Immature natural killer cell (primary cell): Measurements from ENCODE around the gene PRXL2A. TPM values are rescaled to one million over a fixed set of nuclear protein-coding genes. Genes with fewer than 3 reads are reported as not detected.
"Not testable (repeated sequence)": the region's sequence is repeated elsewhere in the genome, so short reads cannot be mapped to it uniquely, and the experiment has no call there.

Experiments used
- DNase-seq, 3 donors: peaks; one replicate each; pipeline ENCODE4 v3.0.0; 2022; ENCODE audit warnings: mixed read lengths in 1 of 3
- H3K27ac Mint-ChIP-seq, 6 donors: one replicate each; pipeline ENCODE4 v1.8.0; 2020; ENCODE audit warnings: mixed read lengths in 6 of 6, mild to moderate bottlenecking in 5 of 6, inconsistent platforms in 4 of 6, moderate library complexity in 3 of 6
- H3K27me3 Mint-ChIP-seq, 3 donors: one replicate each; pipeline ENCODE4 v1.8.0; 2020 to 2021; ENCODE audit warnings: low read depth in 3 of 3, mild to moderate bottlenecking in 3 of 3, mixed read lengths in 3 of 3, moderate library complexity in 3 of 3, inconsistent platforms in 1 of 3
- H3K36me3 Mint-ChIP-seq, 3 donors: one replicate each; pipeline ENCODE4 v1.8.0; 2020; ENCODE audit warnings: mixed read lengths in 3 of 3, inconsistent platforms in 2 of 3, mild to moderate bottlenecking in 2 of 3
- H3K4me1 Mint-ChIP-seq, 2 donors: one replicate each; pipeline ENCODE4 v1.8.0; 2020; ENCODE audit warnings: inconsistent platforms in 2 of 2, mild to moderate bottlenecking in 2 of 2, mixed read lengths in 2 of 2, moderate library complexity in 1 of 2
- H3K4me3 Mint-ChIP-seq, 5 donors: one replicate each; pipeline ENCODE4 v1.8.0; 2020; ENCODE audit warnings: mild to moderate bottlenecking in 5 of 5, mixed read lengths in 5 of 5, inconsistent platforms in 3 of 5, moderate library complexity in 3 of 5
- H3K9me3 Mint-ChIP-seq, 6 donors: one replicate each; pipeline ENCODE4 v1.8.0; 2020; ENCODE audit warnings: mild to moderate bottlenecking in 6 of 6, mixed read lengths in 6 of 6, inconsistent platforms in 4 of 6, moderate library complexity in 3 of 6
- polyA plus RNA-seq, 3 donors: library from polyadenylated mRNA; unstranded; fragments of 300-500 nt; fragmentation: Illumina TruSeq; gene quantifications; one replicate each; pipeline ENCODE4 v1.2.3, GENCODE V29; 2021

The PRXL2A gene
- 1 to 10 TPM; 3.9 to 6.3 (median 4.3) TPM for polyA plus RNA-seq

- peaks cover 8 to 16% of the 10 kb centered on the region in 2 donors for H3K4me1 Mint-ChIP-seq
- peak within 1 kb of the TSS; percentile 88 to 96 (median 92) for H3K4me3 Mint-ChIP-seq
- no peaks in the 10 kb centered on the region for H3K36me3 Mint-ChIP-seq
- no peaks in the 10 kb centered on the region for H3K9me3 Mint-ChIP-seq
- DNase-seq: peak; percentile 72 to 78 (median 73)
- peak within 1 kb of the TSS in 3 of 6 donors; percentile 72 to 82 (median 79) for H3K27ac Mint-ChIP-seq
- peaks cover 4 to 5% (median 5%) of the 10 kb centered on the region in 3 donors for H3K27me3 Mint-ChIP-seq
Measured at GRCh38 chr10:80408242-80409101, at the start of gene PRXL2A. Gene PRXL2A (plus strand): TSS chr10:80408551. CDS start chr10:80420468, 11,917 bp downstream.

- H3K27me3 Mint-ChIP-seq: peaks cover 11 to 13% (median 11%) of the 10 kb centered on the region in 3 donors
- not testable (repeated sequence) for H3K4me3 Mint-ChIP-seq, H3K4me1 Mint-ChIP-seq, H3K27ac Mint-ChIP-seq, H3K9me3 Mint-ChIP-seq, DNase-seq, H3K36me3 Mint-ChIP-seq
Measured at GRCh38 chr10:80358925-80359324, 49.4 kb upstream of the PRXL2A start.

- no peak overlapping the region for H3K4me3 Mint-ChIP-seq
- H3K27ac Mint-ChIP-seq: no peak overlapping the region
- no peak for DNase-seq
- no peaks in the 10 kb centered on the region for H3K9me3 Mint-ChIP-seq
- H3K4me1 Mint-ChIP-seq: peaks cover 5 to 10% of the 10 kb centered on the region in 2 donors
- no peaks in the 10 kb centered on the region for H3K36me3 Mint-ChIP-seq
- H3K27me3 Mint-ChIP-seq: peaks cover 11% of the 10 kb centered on the region in 3 donors
Measured at GRCh38 chr10:80359644-80360043, 48.7 kb upstream of the PRXL2A start.

GRCh38 chr10:80365510-80365909 is 42.8 kb upstream of the PRXL2A start:
- Mint-ChIP-seq H3K27ac (no peak overlapping the region), H3K4me3 (no peak overlapping the region), H3K36me3 (peaks cover 0 to 12% (median 12%) of the 10 kb centered on the region in 3 donors), H3K27me3 (peaks cover 0 to 9% (median 6%) of the 10 kb centered on the region in 3 donors), H3K9me3 (peaks cover 0 to 30% (median 26%) of the 10 kb centered on the region in 6 donors), H3K4me1 (no peaks in the 10 kb centered on the region)
- no peak for DNase-seq

- no peak for DNase-seq
- H3K9me3 Mint-ChIP-seq: peaks cover 0 to 27% (median 22%) of the 10 kb centered on the region in 6 donors
- H3K4me1 Mint-ChIP-seq: no peaks in the 10 kb centered on the region
- H3K4me3 Mint-ChIP-seq: no peak overlapping the region
- H3K36me3 Mint-ChIP-seq: peaks cover 0 to 12% (median 12%) of the 10 kb centered on the region in 3 donors
- no peak overlapping the region for H3K27ac Mint-ChIP-seq
- H3K27me3 Mint-ChIP-seq: peaks cover 0 to 9% (median 5%) of the 10 kb centered on the region in 3 donors
Measured at GRCh38 chr10:80371467-80371866, 36.9 kb upstream of the PRXL2A start.

GRCh38 chr10:80372675-80373074 is 35.7 kb upstream of the PRXL2A start:
- peaks cover 0 to 11% (median 4%) of the 10 kb centered on the region in 3 donors for H3K36me3 Mint-ChIP-seq
- H3K4me1 Mint-ChIP-seq: no peaks in the 10 kb centered on the region
- no peak overlapping the region for H3K4me3 Mint-ChIP-seq
- H3K27ac Mint-ChIP-seq: no peak overlapping the region
- peaks cover 0 to 14% (median 10%) of the 10 kb centered on the region in 6 donors for H3K9me3 Mint-ChIP-seq
- peaks cover 0 to 6% (median 5%) of the 10 kb centered on the region in 3 donors for H3K27me3 Mint-ChIP-seq
- no peak for DNase-seq

GRCh38 chr10:80373502-80373901 is 34.8 kb upstream of the PRXL2A start:
- Mint-ChIP-seq H3K9me3 (peaks cover 0 to 6% (median 4%) of the 10 kb centered on the region in 6 donors), H3K36me3 (peaks cover 0 to 6% (median 0%) of the 10 kb centered on the region in 3 donors), H3K4me1 (peaks cover 2 to 4% of the 10 kb centered on the region in 2 donors), H3K27ac (no peak overlapping the region), H3K4me3 (no peak overlapping the region), H3K27me3 (peaks cover 0 to 5% (median under 1%) of the 10 kb centered on the region in 3 donors)
- no peak for DNase-seq

GRCh38 chr10:80379701-80380100 is 28.6 kb upstream of the PRXL2A start:
- no peak overlapping the region for H3K4me3 Mint-ChIP-seq
- no peaks in the 10 kb centered on the region for H3K36me3 Mint-ChIP-seq
- H3K9me3 Mint-ChIP-seq: no peaks in the 10 kb centered on the region
- no peak overlapping the region for H3K27ac Mint-ChIP-seq
- peaks cover 2 to 10% of the 10 kb centered on the region in 2 donors for H3K4me1 Mint-ChIP-seq
- DNase-seq: no peak
- H3K27me3 Mint-ChIP-seq: no peaks in the 10 kb centered on the region

GRCh38 chr10:80380185-80380584 is 28.2 kb upstream of the PRXL2A start:
- no peak for DNase-seq
- H3K36me3 Mint-ChIP-seq: no peaks in the 10 kb centered on the region
- H3K9me3 Mint-ChIP-seq: no peaks in the 10 kb centered on the region
- peaks cover 2 to 10% of the 10 kb centered on the region in 2 donors for H3K4me1 Mint-ChIP-seq
- no peak overlapping the region for H3K4me3 Mint-ChIP-seq
- H3K27me3 Mint-ChIP-seq: no peaks in the 10 kb centered on the region
- no peak overlapping the region for H3K27ac Mint-ChIP-seq

GRCh38 chr10:80382989-80383388 is 25.4 kb upstream of the PRXL2A start:
- H3K27me3 Mint-ChIP-seq: no peaks in the 10 kb centered on the region
- no peaks in the 10 kb centered on the region for H3K9me3 Mint-ChIP-seq
- peaks cover 2 to 10% of the 10 kb centered on the region in 2 donors for H3K4me1 Mint-ChIP-seq
- no peak overlapping the region for H3K4me3 Mint-ChIP-seq
- no peak overlapping the region for H3K27ac Mint-ChIP-seq
- DNase-seq: peak; percentile 27 to 51 (median 29)
- H3K36me3 Mint-ChIP-seq: no peaks in the 10 kb centered on the region

- no peak for DNase-seq
- no peak overlapping the region for H3K4me3 Mint-ChIP-seq
- peaks cover 2 to 7% (median 5%) of the 10 kb centered on the region in 3 donors for H3K27me3 Mint-ChIP-seq
- H3K36me3 Mint-ChIP-seq: no peaks in the 10 kb centered on the region
- no peak overlapping the region for H3K27ac Mint-ChIP-seq
- H3K4me1 Mint-ChIP-seq: no peaks in the 10 kb centered on the region
- no peaks in the 10 kb centered on the region for H3K9me3 Mint-ChIP-seq
Measured at GRCh38 chr10:80390740-80391139, 17.6 kb upstream of the PRXL2A start.

GRCh38 chr10:80392250-80392649 is 16.1 kb upstream of the PRXL2A start:
- Mint-ChIP-seq H3K4me3 (no peak overlapping the region), H3K27me3 (peaks cover 2 to 8% (median 5%) of the 10 kb centered on the region in 3 donors), H3K36me3 (no peaks in the 10 kb centered on the region), H3K27ac (no peak overlapping the region), H3K4me1 (no peaks in the 10 kb centered on the region), H3K9me3 (no peaks in the 10 kb centered on the region)
- no peak for DNase-seq

- Mint-ChIP-seq H3K36me3 (no peaks in the 10 kb centered on the region), H3K9me3 (no peaks in the 10 kb centered on the region), H3K27ac (no peak overlapping the region), H3K4me3 (no peak overlapping the region), H3K4me1 (no peaks in the 10 kb centered on the region), H3K27me3 (peaks cover 2 to 10% (median 5%) of the 10 kb centered on the region in 3 donors)
- no peak for DNase-seq
Measured at GRCh38 chr10:80394358-80394916, 13.9 kb upstream of the PRXL2A start.

GRCh38 chr10:80397014-80397413 is 11.3 kb upstream of the PRXL2A start:
- peaks cover 0 to 8% (median 2%) of the 10 kb centered on the region in 3 donors for H3K27me3 Mint-ChIP-seq
- no peaks in the 10 kb centered on the region for H3K4me1 Mint-ChIP-seq
- H3K4me3 Mint-ChIP-seq: no peak overlapping the region
- DNase-seq: no peak
- H3K36me3 Mint-ChIP-seq: no peaks in the 10 kb centered on the region
- peak overlapping the region in 1 of 6 donors; percentile 17 for H3K27ac Mint-ChIP-seq
- H3K9me3 Mint-ChIP-seq: no peaks in the 10 kb centered on the region
